Measurements from ENCODE around the gene CPA2. TPM values are rescaled to one million over a fixed set of nuclear protein-coding genes. Genes with fewer than 3 reads are reported as not detected.

CPA2 gene
- total and polyA plus RNA-seq, 9 donors = 0.05 to 3.6 (median 0.80) TPM; not detected in 4

GRCh38 chr7:130289478-130289877, 22.8 kb downstream of the CPA2 start:
- Histone ChIP-seq H3K27me3 (no peaks in the 10 kb centered on the region), H3K9me3 (no peaks in the 10 kb centered on the region), H3K4me3 (no peak overlapping the region), H3K4me1 (ENCODE audit: insufficient read depth) (no peaks in the 10 kb centered on the region), H3K36me3 (no peaks in the 10 kb centered on the region), H3K27ac (no peak overlapping the region)
- TF ChIP-seq EP300 (IDR thresholded peaks at IDR 0.05) (no peak), CTCF (IDR thresholded peaks at IDR 0.05) (no peak), POLR2A (IDR thresholded peaks at IDR 0.05) (no peak)
- intact Hi-C loops (cut with DNase I) = no loop called here
- no peak for DNase-seq
- WGBS, 3 donors = 90 to 91% (median 91%) methylated on average over 9 of the region's 9 CpGs

GRCh38 chr7:130290745-130291144, 24.1 kb downstream of the CPA2 start:
- Histone ChIP-seq H3K27ac (no peak overlapping the region), H3K9me3 (no peaks in the 10 kb centered on the region), H3K4me3 (no peak overlapping the region), H3K4me1 (ENCODE audit: insufficient read depth) (no peaks in the 10 kb centered on the region), H3K27me3 (no peaks in the 10 kb centered on the region), H3K36me3 (no peaks in the 10 kb centered on the region)
- 66 to 83% (median 70%) methylated on average over 6 of the region's 6 CpGs for WGBS, 3 donors
- no peak for DNase-seq
- TF ChIP-seq CTCF (IDR thresholded peaks at IDR 0.05) (no peak), POLR2A (IDR thresholded peaks at IDR 0.05) (no peak)
- intact Hi-C loops (cut with DNase I) = no loop called here

- Histone ChIP-seq H3K36me3 (no peaks in the 10 kb centered on the region), H3K27ac (no peak within 1 kb of the TSS), H3K27me3 (no peaks in the 10 kb centered on the region), H3K4me1 (ENCODE audit: insufficient read depth) (no peaks in the 10 kb centered on the region), H3K9me3 (no peaks in the 10 kb centered on the region), H3K4me3 (no peak within 1 kb of the TSS)
- intact Hi-C loops (cut with DNase I) = no loop called here
- 27 to 60% (median 50%) methylated on average over 1 of the region's 1 CpG for WGBS, 3 donors
- DNase-seq = no peak
- no peak for TF ChIP-seq CTCF (IDR thresholded peaks at IDR 0.05)
- no peak for TF ChIP-seq EP300 (IDR thresholded peaks at IDR 0.05)
- TF ChIP-seq POLR2A (IDR thresholded peaks at IDR 0.05) = no peak
Measured at GRCh38 chr7:130292682-130293257, 26.1 kb downstream of the CPA2 start, which contains the start of gene CPA4. Gene CPA4, plus strand, starts transcription at chr7:130293161. Its CDS starts 20 bp downstream, at chr7:130293181.

GRCh38 chr7:130293521-130293920, 26.9 kb downstream of the CPA2 start:
- no peak for DNase-seq
- 79 to 88% (median 81%) methylated on average over 8 of the region's 8 CpGs for WGBS, 3 donors
- no peaks in the 10 kb centered on the region for H3K36me3 ChIP-seq
- H3K27me3 ChIP-seq = no peaks in the 10 kb centered on the region
- H3K27ac ChIP-seq = no peak overlapping the region
- intact Hi-C loops (cut with DNase I) = no loop called here
- H3K4me1 ChIP-seq (ENCODE audit: insufficient read depth) = no peaks in the 10 kb centered on the region
- no peak for TF ChIP-seq POLR2A (IDR thresholded peaks at IDR 0.05)
- TF ChIP-seq EP300 (IDR thresholded peaks at IDR 0.05) = no peak
- TF ChIP-seq CTCF (IDR thresholded peaks at IDR 0.05) = no peak
- no peaks in the 10 kb centered on the region for H3K9me3 ChIP-seq
- no peak overlapping the region for H3K4me3 ChIP-seq
